ELF-1 (cell line): ENCODE data around the gene FGF5.
"Not testable (repeated sequence)": the region's sequence is repeated elsewhere in the genome, so short reads cannot be mapped to it uniquely, and the experiment has no call there.

Experiments
- DNase-seq: peaks from one replicate; pipeline ENCODE4 v3.0.0-alpha.2; 2016; ENCODE audit warnings: low read depth, low spot score

The FGF5 gene

GRCh38 chr4:80295826-80296225 lies 29.4 kb downstream of the FGF5 start:
- DNase-seq: no peak

GRCh38 chr4:80301884-80302283 lies 35.4 kb downstream of the FGF5 start:
- no peak for DNase-seq

DNA sequence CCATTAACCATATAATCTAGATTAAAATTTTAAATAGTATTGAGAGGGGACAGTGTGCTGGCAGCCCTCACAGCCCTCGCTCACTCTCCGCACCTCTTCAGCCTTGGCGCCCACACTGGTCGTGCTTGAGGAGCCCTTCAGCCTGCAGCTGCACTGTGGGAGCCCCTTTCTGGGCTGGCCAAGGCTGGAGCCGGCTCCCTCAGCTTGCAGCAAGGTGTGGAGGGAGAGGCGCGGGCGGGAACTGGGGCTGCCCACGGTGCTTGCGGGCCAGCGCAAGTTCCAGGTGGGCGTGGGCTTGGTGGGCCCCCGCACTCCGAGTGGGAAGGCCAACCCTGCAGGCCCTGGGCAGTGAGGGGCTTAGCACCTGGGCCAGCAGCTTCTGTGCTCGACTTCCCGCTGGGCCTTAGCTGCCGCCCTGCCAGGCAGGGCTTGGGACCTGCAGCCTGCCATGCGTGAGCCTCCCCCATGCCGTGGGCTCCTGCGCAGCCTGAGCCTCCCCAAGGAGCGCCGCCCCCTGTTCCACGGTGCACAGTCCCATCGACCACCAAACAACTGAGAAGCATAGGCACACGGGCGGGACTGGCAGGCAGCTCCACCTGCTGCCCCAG lies 36.3 kb downstream of the FGF5 start:
- DNase-seq: no peak

GRCh38 chr4:80305466-80305865 lies 39.0 kb downstream of the FGF5 start:
- DNase-seq: no peak

GRCh38 chr4:80306260-80306659 lies 39.8 kb downstream of the FGF5 start:
- DNase-seq: no peak

DNA sequence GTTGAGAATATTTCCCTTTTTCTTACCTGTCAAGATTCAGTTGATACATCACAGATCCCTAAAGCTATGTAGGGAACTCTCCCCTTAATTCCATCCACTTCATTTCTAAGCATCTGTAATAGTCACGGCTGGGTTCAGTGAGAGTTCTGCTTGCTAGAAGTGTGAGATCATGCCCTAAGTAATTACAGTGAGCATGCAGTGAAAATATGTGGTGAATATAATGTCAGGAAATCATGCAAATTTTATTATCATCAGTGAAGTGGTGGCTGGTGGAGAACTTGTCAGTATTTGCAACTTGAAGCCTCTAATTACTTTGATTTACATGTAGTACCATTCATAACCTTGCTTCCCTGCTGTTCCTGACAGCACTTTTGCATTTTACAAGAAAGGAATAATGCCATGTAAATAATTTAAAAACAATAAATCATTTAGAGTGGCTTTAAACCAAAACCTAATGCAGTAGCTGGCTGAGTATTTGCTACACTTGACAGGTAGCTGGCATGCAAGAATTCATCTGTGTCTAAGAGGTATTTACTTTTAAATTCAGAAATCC lies 40.8 kb downstream of the FGF5 start:
- DNase-seq: no peak

- DNase-seq: no peak
Observed at GRCh38 chr4:80307774-80308465, 41.5 kb downstream of the FGF5 start.

DNA sequence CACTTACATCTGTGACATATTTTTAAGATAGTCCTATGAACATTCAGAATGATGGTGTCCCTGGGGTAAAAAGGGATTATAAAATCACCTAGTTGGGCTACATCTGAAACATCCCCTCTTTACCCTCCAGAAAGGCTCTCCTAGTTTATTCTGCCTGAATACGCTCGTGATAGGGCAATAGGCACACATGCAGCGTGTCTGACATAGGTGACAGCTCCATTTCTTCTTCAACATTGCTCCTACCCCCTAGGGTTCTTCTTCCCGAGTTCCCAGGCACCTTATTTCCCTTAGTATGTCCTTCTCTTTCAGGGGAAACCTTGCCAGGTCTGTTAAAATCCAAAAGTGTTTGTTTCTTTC lies 42.0 kb downstream of the FGF5 start:
- no peak for DNase-seq

DNA sequence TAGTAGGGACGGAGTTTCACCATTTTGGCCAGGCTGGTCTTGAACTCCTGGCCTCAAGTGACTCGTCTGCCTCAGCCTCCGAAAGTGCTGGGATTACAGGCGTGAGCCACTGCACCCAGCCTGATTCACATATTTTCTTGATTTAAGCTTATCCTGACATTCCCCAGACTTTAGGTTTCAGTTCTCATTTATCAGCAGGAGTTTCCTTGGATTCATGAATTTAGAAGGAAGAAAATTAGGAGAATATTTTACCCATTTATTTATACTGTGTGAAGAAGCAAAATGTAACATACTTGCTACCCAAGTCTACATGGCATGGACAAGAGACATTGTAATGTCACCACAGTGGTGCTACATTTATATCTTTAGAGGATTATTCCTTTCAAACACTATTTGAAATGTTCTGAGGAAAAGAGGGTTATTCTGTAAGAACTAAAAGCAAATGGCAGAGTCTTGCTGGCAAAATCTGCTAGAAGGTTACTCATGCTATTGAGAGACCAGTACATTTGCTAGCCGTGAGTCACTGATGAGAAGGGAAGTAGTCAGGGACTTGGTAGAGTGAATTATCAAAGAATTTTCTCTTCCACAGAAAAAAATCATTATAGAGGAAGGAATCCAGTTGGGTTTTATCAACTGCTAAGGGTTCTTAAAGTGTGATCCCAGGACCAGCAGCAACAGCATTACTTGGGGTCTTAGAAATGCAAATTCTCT lies 43.0 kb downstream of the FGF5 start:
- DNase-seq: no peak

DNA sequence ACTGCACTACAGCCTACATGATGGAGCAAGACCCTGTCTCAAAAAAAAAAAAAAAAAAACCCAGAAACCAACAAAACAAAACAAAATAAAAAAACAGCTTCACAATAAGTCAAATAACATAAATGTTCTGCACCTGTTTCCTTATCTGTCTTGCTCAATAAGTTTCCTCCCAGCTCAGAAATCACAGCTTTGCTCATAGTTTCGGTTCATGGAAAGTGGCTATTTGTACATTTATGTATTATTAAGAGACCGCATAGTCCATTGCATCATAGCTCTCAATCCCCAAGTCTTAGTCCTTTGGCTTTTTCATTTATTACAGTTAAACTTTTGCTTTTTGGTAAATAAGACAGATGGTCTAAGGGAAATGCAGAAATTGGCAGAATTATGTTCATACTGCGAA lies 44.7 kb downstream of the FGF5 start:
- DNase-seq: no peak

- no peak for DNase-seq
Observed at GRCh38 chr4:80312124-80312523, 45.7 kb downstream of the FGF5 start.

DNA sequence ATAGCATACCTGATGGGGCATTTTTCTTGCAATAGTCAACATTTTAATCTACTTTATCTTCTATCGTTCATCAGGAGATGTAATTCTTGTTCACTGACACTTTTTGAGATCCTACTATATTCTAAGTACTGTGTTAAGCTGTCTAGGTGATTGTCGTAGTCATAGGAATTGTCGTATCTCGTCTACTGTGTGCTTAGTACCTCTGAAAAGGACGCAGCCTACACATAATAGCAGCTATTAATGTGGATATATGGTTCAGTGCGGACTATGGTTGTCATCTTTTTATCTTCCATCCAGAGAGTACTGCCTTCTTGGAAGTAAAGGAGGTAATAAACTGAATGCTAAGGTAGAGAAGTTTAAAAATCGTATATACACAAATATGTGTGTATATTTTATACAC lies 47.2 kb downstream of the FGF5 start:
- DNase-seq: no peak

GRCh38 chr4:80315848-80316247 lies 49.4 kb downstream of the FGF5 start:
- DNase-seq: not testable (repeated sequence)

- DNase-seq: no peak
Observed at GRCh38 chr4:80321341-80321740, 54.9 kb downstream of the FGF5 start.

- DNase-seq: no peak
Observed at GRCh38 chr4:80321776-80322175, 55.3 kb downstream of the FGF5 start.

DNA sequence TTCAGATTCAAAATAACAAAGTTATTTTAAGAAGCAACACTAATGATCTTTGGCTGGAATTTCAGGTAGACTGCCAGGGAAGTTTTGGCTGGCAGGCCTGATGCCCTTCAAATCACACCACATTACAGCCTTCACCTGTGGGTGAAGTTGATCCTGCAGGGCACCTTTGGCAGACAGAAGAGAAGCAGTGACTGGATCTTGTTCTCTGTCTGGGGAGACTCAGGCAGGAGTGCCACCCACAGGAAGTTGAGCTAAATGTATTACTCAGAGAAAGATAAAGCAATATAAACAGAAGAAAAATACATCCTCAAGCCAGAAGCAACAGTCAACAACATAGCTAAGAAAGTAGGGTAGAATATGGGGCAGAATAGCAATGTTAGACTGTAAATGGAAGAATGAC lies 56.3 kb downstream of the FGF5 start:
- no peak for DNase-seq

DNA sequence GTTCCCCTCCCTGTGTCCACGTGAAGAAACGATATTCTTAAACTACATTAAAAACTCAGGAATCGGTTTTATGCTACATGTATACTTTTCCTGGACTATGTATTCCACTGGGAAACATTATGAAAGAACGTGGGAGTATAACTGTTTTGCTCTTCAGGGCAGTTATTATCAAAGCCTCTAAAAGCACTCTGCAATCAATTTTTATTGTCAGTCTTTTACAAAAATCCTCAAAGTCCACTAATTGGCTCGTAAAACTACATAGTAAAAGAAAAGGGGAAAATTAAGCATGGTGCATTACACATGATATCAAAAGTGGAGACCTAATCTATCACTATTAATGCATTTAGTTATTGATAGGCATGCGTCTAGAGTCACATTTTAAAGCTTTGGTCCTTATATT lies 57.7 kb downstream of the FGF5 start:
- DNase-seq: no peak

DNA sequence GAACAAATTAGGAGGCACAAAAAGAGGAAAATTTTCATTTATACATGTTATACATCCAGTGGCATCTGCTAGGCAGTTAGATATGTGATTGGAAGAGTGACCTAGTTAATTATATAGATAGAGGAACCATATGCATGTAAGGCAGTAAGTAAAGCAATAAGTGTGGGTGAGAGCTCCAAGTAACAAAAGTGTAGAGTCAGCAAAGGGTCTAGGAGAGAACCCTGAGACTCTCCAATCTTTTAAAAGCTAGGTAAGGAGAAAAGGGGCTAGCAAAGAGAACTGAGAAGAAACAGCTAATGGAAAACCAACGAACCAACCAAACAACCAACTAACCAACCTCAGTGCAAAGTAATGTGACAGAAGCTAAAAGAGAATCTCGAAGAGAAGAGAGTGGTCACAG lies 65.2 kb downstream of the FGF5 start:
- no peak for DNase-seq

DNA sequence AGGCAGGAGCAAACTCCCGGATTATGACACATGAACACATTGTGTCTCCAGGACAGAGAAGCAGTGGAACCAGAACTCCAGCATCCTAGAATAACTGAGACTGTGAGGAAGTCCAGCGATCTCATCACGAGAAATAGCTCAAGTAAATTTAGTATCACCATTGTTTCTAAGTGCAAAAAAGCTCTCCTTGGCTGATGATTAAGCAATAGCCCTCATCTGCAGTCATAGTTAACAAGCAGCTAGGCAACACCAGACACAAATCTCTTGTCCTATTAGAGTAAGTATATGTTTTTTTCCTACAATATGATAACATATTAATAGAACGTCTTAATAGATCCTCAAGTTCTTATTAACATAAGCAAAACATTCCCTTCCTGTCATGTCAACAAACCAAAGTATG lies 66.7 kb downstream of the FGF5 start:
- DNase-seq: no peak

DNA sequence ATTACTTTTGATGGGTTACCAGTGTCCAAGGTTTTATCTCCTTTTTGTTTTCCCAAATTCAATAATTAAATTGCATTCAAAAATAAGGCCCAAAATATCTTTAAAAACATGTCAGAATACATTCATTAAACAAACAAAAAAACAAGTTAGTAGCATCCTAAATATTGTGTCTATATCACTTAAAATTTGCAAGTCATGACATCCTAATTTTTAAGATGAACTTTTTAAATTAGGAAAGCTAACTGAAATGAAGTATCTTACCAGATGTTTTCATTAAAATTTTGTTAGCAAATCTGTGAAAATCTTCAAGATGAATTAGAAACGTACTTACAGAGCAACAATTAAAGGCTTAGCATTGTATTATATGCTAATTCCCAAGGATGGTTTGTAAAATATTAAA lies 68.1 kb downstream of the FGF5 start:
- DNase-seq: no peak

DNA sequence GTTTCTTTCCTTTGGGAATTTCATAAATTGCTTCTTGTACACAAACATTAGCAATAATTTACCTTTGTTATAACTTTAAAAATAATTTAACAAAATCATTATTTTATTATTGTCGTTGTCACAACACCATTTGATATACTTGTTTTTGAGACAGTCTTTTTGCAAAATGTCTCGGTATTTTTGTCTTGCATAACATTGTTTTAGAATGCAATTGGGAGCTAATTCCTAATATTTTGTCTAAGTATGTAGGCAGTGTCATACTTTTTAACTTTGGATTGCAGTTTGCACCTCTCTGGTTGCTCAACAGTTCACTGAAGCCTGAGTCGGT lies 68.7 kb downstream of the FGF5 start:
- DNase-seq: no peak

- peak; percentile 95 for DNase-seq
Observed at GRCh38 chr4:80335554-80336358, 69.3 kb downstream of the FGF5 start, which contains the start of gene CFAP299. CFAP299 (plus strand) TSS chr4:80335730.
